Effector CD8-positive, alpha-beta T cell (primary cell): ENCODE measurements around the gene ITM2B.
"Not testable (repeated sequence)": the region's sequence is repeated elsewhere in the genome, so short reads cannot be mapped to it uniquely, and the experiment has no call there.

Experiments
- DNase-seq: peaks from one replicate; lab custom pipeline; 2025; lab: John Stamatoyannopoulos, UW

The ITM2B gene

DNA sequence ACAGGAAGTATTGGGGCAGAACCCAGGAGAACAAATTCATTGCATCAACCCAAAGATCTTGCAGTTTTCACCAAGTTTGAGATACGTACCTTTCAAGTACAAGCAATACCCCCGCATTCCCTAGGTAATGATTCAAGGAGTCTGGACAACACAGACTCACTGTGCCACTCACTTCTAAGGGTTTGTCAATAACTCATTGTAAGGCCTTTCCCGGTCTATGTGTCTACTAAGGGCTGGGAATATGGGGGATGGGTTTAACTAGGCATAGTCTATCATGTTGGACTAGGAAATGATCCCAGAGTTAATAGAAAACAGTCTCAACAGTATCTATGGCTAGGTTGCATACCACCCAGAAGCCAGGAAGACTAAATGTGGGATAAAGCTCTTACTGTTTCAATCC is 8.3 kb upstream of the ITM2B start:
- no peak for DNase-seq

- DNase-seq = no peak
Measured at GRCh38 chr13:48230541-48230940, 2.5 kb upstream of the ITM2B start.

DNA sequence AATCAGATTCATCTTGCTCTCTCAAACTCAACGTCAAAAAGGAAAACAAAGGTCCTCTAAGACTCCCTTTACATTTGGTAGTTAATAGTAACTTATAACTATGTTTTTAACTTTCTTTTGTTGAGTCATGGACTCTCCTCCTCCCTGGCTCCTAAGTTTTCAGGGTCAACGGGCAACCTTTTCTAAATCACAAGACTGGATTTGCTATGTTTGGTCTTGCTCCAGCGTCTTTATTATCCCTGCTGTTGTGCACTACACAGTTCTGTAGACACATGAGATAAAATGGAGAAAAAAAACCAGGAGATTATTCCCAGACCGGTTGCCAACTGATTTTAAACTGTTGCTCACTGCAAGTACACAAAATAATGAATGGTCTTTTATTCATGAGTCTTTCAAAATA is 1.9 kb upstream of the ITM2B start:
- no peak for DNase-seq

DNA sequence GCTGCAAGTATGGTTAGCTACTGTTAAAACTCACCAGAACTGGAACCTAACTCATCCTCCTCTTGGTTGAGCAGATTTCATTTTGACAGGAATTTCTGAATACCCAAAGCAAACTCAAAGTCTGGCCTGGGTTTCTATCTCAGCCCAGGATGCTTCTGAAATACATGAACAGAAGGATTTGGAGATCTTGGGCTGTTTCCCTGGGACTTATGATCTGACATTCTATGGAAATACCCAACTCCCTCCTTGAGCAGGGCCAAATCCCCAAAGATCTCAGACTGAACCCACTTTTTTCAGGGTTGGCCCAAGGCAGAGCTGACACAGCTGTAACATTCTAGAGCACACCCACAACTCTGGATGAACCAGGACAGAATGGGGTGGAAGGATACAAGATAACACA is 1.1 kb upstream of the ITM2B start:
- DNase-seq = no peak

GRCh38 chr13:48232420-48233045 is 473 bp upstream of the ITM2B start:
- DNase-seq = no peak

GRCh38 chr13:48233889-48234488 is 983 bp downstream of the ITM2B start:
- no peak for DNase-seq

- DNase-seq = no peak
Measured at GRCh38 chr13:48234566-48235340, 1.7 kb downstream of the ITM2B start.

DNA sequence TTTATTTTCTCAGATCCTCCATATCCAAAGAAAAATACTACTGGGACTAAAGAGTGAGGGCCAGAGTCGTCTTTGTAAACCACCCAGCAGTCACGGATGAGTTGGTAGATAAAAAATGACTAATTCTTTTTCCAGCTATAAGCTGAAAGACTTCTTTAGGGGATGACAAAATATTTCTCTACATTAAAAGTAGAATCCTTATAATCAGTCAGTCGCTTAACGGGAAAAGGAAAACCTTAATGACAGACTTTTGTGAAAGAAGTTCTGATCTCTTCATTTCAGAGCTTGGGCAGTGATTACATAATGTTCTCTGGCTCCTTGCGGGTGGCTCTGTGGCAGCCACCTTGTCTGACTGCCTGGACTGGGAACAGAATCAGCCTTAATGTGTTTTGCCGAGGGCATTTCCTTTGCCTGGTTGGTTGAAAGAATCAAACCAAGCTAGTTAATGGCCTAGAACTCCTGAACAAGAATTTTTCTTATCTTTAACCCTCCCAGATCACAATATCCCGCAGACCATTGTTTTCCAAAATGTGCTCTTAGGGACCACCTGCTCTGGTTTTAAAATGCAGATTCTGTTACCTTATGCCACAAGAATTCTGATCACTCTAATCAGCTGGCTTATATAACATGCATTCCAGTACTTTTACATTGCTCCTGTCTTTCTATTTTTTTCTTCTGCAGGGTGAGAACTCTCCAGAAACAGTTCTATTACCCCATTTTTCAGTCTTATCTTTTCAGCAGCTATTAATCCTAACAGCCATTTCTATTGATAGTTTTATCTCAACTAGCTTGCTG is 2.5 kb downstream of the ITM2B start:
- no peak for DNase-seq

GRCh38 chr13:48236528-48237353 is 3.7 kb downstream of the ITM2B start:
- DNase-seq = no peak

DNA sequence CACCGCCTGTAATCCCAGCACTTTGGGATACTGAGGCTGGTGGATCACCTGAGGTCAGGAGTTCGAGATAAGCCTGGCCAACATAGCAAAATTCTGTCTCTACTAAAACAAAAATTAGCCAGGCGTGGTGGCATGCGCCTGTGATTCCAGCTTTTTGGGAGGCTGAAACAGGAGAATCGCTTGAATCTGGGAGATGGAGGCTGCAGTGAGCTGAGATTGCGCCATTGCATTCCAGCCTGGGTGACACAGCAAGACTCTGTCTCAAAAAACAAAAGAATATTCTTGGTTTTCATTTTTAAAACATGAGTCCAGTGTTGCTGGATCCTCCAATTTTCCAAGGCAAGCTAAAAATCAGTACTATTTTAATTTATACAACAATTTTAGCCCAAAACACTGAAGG is 6.4 kb downstream of the ITM2B start:
- not testable (repeated sequence) for DNase-seq

DNA sequence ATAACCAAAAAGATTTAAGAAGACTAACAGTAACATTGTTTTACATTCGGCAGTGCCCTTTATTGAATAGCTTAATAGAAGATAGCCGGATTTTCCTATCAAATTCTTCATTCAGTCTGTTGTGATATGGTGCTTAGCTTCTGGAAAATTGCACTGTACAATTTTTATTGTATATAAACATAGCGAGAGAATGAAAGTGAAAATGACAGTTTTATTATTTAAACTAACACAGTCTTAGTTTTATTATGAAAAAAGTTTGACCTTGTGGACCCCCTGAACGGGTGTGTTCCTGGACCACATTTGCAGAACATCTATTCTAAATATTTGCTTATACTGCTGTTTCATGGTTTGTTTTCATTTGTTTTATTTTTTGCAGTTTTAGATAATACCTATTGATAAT is 8.6 kb downstream of the ITM2B start:
- no peak for DNase-seq

DNA sequence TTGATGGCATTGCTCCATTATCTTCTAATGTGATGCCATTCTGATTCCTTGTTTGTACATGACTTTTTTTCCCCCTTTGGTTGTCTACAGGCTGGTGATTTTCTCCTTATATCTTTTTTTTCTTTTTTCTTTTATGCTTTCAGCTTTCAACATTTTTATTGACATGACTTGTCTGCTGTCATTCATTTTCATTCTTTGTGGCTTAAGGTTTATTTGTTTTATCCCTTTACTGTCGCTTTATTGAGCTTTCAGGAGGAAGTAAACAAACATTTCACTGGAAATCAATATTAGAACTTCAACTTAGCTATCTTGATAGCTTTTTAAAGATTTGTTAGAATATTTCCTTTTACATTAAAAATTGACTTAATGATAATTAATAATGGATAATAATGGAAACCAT is 9.7 kb downstream of the ITM2B start:
- DNase-seq = no peak

GRCh38 chr13:48244159-48244558 is 11.2 kb downstream of the ITM2B start:
- no peak for DNase-seq

DNA sequence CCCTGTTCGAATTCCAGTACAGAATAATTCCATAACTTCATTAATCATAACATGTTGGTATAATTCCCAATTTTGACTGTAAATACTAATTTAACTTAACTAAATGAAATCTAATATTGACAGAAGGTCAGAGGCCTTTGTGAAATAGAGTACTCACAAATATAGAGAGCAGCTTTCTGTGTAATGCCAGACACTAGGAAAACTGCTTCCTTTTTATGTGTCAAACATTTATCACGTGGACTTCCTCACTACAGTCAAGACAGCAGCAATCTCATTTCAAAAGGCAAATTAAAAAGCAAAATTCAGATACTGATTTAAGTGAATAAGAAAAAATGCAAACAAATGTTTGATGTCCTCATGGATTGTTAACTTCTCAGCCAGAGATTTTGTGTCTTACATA is 13.1 kb downstream of the ITM2B start:
- no peak for DNase-seq

DNA sequence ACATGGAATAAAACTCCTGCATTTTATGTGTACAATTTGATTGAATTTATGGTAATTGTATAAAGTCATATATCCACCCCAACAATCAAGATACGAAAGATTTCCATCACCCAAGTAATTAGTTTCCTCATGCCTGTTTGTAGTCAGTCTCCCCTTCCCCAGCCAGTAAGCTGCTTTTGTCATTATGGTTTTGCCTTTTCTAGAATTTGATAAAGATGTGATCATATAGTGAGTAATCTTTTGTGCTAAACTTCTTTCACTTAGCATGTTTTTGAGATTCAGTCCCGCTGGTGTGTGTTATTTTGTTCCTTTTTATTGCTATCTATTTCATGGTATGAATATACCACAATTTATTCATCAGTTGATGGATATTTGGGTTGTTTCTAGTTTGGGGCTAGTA is 16.0 kb downstream of the ITM2B start:
- DNase-seq = no peak

- DNase-seq = no peak
Measured at GRCh38 chr13:48251611-48252081, 18.6 kb downstream of the ITM2B start.

DNA sequence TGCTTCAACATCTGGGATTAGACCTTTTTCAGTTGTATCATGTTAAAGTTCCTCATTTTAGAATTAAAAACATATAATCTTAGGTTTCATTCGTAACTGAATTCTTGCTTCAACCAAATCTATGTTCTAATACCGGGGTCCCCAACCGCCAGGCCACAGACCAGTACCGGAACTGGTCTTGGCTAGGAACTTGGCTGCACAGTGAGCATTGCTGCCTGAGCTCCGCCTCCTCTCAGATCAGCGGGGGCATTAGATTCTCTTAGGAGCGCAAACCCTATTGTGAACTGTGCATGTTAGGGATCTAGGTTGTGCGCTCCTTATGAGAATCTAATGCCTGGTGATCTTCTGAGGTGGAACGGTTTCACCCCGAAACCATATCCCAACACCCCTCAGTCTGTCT is 19.2 kb downstream of the ITM2B start:
- no peak for DNase-seq

DNA sequence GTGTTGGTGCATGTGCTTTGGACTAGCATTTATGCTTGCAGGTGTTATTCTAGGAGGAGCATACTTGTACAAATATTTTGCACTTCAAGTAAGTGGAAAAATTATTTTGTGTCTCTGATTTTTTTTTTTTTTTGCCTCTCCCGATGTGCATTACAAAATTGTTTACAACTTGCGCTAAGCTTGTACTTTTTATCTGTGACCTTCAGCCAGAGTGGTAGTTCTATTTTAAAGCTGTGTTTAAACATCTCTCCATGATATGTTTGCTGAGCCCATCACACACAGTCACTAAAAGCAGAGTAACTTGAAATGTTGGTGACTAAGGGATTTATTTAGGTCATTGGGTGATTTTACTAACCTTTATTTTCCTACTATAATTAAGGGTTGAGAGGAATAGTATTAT is 20.8 kb downstream of the ITM2B start:
- no peak for DNase-seq

DNA sequence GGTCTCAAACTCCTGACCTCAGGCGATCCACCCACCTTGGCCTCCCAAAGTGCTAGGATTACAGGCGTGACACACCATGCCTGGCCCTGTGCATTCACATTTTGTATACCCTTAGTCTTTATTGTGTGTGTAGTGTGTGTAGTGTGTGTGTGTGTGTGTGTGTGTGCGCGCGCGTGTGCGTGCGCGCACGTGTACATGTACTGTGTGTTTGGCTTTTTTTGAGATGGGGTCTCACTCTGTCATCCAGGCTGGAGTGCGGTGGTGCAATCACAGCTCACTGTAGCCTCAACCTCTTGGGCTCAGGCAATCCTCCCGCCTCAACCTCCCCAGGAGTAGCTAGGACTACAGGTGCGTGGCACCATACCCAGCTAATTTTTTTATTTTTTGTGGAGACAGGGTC is 22.1 kb downstream of the ITM2B start:
- DNase-seq = no peak

- no peak for DNase-seq
Measured at GRCh38 chr13:48255954-48256353, 22.9 kb downstream of the ITM2B start.

- DNase-seq = no peak
Measured at GRCh38 chr13:48258002-48258401, 25.0 kb downstream of the ITM2B start.

DNA sequence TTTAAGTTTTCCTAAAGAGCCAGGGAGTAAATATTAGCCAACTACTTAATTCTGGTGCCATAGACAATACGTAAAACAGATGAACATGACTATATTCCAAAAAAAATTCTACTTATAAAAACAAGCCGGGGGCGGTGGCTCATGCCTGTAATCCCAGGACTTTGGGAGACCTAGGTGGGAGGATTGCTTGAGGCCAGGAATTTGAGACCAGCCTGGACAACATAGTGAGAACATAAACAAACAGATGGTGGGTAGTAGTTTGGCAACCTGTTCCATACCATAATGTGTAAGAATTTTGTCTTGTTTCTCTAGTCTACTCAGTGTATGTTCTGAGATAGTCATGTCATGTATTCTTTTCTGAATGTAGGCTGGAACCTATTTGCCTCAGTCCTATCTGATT is 25.4 kb downstream of the ITM2B start:
- DNase-seq = no peak
